Mucosa of gallbladder (tissue), 1 donor: ENCODE measurements around the gene BECN2. TPM values are rescaled to one million over a fixed set of nuclear protein-coding genes. Genes with fewer than 3 reads are reported as not detected.
"Not testable (repeated sequence)": the region's sequence is repeated elsewhere in the genome, so short reads cannot be mapped to it uniquely, and the experiment has no call there.

Source experiments
- DNase-seq: peaks from one replicate; pipeline ENCODE4 v3.0.0-alpha.2; 2020; ENCODE audit warnings: low spot score
- total RNA-seq: library from RNA; stranded (reverse); gene quantifications from one replicate; pipeline ENCODE4 v1.2.1, GENCODE V29; 2021
- donor health status: DM: no; HTN: no; CAD: no.

Gene BECN2
- total RNA-seq, 1 donor from 2014 or later: not detected

DNA sequence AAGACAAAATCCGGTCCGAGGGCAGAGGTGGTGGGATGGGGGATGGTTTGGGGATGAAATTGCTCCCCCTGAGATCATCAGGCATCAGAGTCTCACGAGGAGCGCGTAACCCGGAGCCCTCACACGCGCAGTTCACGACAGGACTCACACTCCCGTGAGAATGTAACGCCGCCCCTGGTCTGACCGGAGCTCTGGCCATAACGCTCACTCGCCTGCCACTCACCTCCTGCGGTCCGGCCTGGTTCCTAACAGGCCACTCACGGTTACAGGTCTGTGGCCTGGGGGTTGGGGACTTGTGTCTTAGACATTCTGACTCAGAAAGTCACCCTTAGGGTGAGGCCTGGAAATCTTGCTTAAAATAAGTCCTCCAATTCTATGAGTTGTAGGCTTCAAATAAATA, 21.5 kb downstream of the BECN2 start:
- DNase-seq: no peak

DNA sequence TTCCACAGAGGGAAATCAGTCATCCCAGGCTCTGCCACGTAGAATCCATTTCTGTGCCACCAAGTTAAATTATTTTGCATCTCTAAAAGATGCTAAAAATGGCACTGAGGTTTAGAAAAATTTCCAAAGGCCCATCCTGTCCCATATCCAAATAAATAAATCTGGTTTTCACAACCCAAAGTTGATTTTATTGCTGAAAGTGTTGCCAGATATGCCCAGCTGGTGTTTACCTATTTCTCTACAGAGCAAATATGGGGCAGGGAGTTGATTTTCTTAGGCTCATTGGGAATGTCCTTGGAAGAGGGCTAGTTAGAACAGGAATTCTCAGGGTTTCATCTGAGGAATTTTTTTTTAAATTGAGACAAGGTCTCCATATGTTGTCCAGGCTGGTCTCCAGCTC, 22.4 kb downstream of the BECN2 start:
- no peak for DNase-seq

DNA sequence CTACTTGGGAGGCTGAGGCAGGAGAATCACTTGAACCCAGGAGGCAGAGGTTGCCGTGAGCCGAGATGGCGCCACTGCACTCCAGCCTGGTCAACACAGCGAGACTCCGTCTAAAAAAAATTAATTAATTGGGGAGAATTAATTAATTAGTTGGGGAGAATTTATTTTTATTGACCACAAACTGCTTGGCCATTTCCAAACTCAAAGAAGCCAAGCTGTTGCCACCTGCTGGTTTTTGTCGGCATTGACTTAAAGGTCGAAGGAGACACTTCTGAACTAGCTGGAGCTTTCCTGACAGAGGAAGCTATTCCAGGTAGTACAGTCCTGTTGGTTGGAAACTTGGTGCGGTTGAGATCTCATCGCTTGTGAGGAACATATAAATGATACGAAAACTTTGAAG, 28.2 kb downstream of the BECN2 start:
- no peak for DNase-seq

DNA sequence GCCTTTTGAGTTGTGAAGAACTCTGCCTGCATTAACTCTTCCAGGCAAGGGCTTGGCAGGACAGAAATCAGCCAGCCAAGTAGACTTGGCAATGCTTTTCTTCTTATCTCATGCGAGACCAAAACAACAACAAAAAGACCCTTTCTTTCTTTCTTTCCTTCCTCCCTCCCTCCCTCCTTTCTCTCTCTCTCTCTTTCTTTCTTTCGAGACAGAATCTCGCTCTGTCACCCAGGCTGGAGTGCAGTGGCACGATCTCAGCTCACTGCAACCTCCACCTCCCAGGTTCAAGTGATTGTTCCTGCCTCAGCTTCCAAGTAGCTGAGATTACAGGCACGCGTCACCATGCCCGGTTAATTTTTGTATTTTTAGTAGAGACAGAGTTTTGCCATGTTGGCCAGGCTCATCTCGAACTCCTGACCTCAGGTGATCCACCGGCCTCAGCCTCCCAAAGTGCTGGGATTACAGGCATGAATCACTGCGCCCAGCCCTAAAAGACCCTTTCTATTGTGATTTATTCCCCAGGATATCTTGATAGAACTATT, 30.9 kb downstream of the BECN2 start:
- DNase-seq: not testable (repeated sequence)

DNA sequence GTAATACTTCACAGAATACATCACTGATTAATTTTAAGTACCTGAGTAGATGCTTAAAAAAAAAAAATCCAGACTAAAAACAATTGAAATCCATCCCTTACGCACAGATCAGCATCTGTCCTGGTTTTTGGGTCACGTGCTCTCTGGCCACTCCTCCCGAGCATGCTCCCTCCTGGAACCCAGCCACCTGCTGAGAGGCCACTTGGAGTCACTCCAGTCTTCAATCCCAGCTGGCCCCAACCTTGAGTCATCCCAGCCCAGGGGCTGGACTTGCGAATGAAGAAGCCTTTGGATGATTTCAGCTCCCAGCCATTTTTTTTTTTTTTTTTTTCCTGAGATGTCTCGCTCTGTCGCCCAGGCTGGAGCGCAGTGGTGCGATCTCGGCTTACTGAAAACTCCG, 32.5 kb downstream of the BECN2 start:
- DNase-seq: peak; percentile 76

DNA sequence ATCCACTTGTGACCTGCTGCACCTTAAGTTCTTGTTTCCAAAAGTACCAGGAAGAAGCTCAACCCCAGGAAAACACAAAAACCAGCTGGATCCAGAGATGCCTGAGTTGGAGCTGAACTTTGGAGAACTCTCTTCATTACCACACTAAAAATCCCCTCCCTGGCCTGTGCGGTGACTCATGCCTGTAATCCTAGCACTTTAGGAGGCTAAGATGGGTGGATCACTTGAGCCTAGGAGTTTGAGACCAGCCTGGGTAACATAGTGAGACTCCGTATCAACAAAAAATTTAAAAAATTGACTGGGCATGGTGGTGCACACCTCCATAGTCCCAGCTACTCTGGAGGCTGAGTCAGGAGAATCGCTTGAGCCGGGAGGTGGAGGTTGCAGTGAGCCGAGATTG, 35.2 kb downstream of the BECN2 start:
- no peak for DNase-seq

DNA sequence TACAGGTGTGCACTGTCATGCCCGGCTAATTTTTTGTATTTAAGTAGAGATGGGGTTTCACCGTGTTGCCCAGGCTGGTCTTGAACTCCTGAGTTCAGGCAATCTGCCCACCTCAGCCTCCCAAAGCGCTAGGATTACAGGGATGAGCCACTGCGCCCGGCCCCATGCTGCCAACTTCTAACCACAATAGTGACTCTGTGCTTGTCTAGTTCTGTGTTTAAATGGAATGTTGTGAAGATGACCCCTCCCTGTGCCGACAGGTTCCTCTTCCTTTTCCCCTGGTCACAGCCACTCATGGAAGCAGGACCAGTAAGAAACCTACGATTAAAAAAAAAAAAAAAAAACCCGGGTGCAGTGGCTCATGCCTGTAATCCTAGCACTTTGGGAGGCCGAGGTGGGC, 36.6 kb downstream of the BECN2 start:
- DNase-seq: no peak

DNA sequence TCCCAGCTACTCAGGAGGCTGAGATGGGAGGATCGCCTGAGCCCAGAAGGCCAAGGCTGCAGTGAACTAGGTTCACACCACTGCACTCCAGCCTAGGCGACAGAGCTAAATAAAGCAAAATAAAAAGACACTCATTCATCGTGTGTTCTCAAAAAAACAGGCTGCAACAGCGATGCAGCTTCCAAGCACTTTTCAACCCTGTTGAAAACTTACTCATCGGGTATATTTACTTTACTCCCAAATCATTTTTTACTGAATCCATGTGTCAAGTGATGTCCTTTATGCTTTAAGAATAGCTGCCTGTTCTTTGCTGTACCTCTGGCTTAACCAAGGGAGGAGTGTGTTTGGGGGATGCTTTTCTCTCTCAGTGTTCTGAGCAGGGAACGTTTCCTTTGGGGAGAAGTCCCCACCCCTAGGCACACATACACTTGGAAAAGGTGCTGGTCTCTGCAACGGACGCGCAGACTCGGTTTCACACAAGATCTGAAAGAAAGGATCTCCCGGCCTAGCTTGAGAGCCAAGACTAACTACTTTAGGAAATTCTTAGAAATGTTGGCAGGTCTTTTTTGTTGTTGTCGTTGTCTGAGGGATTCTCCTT, 39.9 kb downstream of the BECN2 start:
- DNase-seq: no peak

DNA sequence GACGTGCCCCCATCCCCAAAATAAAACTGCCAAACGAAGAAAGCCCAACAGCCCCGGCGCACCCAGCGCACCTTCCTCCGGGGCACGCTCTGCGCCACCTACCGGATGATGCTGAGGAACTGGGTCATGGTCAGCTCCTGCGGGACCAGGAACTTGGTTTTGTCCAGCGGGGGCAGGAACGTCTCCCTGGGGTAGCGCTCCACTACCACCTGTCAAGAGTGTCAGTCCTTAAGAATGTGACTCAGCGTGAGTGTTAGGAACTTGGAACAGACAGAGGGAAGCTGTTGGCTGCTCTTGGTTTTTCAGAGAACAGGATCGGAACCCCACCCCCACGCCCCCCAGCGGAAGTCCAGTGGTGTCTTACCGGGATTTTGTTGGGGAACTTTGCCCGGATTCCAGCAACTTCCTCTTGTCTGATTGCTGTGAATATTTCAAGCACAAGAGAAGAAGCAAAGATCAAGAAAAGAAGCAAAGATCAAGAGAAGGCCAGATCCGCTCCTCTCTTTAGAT, 40.9 kb downstream of the BECN2 start:
- peak; percentile 67 for DNase-seq

DNA sequence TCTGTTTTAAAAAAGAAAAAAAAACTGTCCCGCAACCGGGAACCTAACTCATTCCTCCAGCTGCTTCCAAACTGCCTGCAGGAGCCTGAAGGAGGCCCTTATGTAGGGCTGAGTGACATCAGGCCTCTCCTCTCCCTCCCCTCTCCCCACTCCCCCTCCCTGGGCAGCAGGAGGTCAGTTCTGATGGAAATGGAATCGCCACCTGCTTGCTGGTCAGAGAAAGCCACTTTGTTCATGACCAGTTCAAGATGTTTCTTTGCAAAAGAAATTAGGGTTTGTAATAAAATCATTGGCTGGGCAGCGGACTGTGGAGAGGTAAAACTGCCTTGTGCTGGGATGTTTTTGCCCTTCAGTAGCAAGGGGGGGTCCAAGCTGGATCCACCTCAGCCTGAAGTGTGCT, 41.5 kb downstream of the BECN2 start, which contains the start of gene MAP1LC3C:
TSS of gene MAP1LC3C (minus strand) at position 73 of the 400 bp plus-strand sequence. CDS start 90 bp downstream, outside the sequence.
- DNase-seq: no peak

DNA sequence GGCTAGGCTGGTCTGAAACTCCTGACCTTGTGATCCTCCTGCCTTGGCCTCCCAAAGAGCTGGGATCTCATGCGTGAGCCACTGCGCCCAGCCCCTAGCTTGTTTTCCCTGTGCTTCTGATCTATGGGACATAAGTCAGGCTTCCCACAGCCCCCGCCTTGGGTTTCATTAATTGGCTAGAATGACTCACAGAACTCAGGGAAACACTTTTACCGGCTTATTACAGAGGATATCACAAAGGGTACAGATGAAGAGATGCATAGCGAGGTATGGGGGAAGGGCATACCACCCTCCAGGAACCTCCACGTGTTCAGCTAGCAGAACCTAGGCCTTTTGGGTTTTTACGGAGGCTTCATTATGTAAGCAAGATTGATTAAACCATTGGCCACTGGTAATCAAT, 42.9 kb downstream of the BECN2 start:
- no peak for DNase-seq

DNA sequence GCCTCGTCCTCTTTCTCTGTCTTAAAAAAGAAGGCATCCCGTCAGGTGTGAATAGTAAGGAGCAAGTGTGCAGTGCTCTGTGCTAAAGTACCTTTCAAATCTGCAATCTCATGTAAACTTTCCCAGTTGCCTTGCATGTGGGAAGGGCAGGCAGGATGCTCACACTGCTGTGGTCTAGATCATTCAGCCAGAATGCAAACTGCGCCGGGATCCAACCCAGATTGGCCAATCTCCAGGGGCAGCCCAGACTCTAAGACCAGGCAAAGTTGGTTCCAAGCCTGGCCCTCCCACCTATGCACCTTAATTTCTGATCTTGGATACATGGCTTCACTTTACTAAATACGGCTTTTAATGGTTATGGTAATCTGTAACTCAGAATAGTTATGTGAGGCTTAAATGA, 44.5 kb downstream of the BECN2 start:
- no peak for DNase-seq

DNA sequence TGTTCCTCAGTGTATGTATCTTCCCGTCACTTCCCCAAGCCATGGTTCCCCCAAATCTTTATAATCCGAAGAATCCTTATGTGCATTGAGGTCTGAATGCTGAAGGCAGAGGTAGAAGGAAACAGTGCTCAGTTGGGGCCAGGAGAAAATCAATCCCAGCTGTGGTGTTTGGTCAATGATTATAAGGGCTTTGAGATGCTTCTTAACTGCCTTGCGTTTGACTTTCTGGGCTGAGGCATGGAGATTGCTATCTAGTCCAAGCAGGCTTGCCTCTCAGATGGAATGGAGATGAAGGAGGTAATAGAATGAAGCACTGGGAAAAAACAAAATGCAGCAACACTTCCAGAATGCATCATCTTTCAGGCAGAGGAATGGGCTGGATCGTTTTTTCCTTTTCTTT, 44.9 kb downstream of the BECN2 start:
- no peak for DNase-seq

DNA sequence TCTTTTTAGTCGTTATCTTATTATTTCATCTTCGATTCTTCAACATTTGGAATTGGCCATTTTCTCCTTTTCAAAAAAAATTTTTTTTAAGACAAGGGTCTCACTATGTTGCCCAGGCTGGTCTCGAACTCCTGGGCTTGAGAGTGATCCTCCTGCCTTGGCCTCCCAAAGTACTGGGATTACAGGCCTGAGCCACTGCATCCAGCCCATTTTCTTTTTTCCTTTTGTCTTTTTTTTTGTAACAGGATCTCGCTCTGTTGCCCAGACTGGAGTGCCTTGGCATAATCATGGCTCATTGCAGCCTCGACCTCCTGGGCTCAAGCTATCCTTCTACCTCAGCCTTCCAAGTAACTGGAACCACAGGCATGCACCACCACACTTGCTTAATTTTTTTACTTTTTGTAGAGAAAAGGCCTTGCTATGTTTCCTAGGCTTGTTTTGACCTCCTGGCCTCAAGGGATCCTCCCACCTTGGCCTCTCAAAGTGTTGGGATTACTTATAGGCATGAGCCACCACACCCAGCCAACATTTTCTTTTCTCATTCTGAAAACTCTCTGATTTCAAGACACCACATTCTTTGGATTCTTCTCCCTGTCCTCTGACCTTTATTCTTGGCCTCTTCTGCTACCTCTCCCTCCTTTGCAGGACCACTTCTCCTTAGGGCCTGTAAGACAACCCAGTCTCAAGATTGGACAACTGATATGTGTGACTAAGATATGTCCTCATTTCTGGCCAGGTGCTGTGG, 47.4 kb downstream of the BECN2 start:
- no peak for DNase-seq

DNA sequence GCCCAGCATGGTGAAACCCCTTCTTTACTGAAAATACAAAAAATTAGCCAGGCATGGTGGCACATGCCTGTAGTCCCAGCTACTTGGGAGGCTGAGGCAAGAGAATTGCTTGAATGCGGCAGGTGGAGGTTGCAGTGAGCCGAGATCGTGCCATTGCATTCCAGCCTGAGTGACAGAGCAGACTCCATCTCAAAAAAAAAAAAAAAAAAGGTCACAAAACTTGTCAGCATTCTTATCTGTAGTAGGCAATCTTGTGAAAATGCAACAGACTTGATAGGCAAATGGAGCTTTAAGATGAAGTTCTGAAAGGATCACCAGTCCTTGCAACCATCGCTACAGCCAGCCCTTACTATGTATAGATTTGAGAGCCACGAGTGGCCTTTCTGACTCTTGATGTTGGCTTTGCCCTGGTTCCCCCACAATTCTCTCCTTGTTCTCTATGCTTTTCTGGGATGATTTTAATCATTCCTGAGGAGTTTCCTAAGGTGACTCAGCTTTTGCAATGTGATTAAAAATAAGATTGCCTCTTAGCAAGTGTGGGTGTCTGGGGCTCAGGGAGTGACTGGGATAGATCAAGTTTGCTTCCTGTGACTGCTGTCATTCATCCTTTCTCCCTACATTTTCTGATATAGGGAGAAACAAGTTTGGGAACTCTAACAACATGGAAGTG, 48.4 kb downstream of the BECN2 start:
- DNase-seq: no peak

DNA sequence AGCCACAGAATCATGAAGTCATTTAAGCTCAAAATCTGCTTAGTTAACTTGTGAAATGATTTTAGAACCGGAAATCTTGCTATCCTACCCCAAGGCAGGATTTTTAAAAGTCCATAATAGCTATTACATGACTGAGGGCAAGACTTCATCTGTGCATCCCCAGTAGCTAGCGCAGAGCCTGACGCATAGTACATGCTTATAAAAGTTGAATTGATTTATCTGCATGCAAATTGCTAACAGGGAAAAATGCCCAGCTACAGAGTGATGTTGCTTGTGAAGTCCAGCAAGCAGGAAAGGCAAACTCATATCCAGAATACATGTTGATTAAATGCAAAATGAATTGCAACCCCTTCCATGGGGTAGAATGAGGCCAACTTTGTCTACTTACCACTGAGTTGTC, 49.4 kb downstream of the BECN2 start:
- DNase-seq: no peak

Other genes starting within 250 kb of the BECN2 start
- gene EXO1, start 109.6 kb upstream of the BECN2 start, total RNA-seq: 1.8 TPM
- gene MAP1LC3C, start 41.3 kb downstream of the BECN2 start, total RNA-seq: 1.2 TPM